ENCODE measurements around the gene ARHGAP24.

Gene ARHGAP24

GRCh38 chr4:85747882-85748491, 273.0 kb downstream of the ARHGAP24 start:
- no peak for DNase-seq

GRCh38 chr4:85748654-85749053, 273.7 kb downstream of the ARHGAP24 start:
- no peak for DNase-seq

- DNase-seq = no peak
Measured at GRCh38 chr4:85751866-85752265, 276.9 kb downstream of the ARHGAP24 start.

GRCh38 chr4:85755285-85755684, 280.3 kb downstream of the ARHGAP24 start:
- no peak for DNase-seq

- no peak for DNase-seq
Measured at GRCh38 chr4:85756938-85757337, 282.0 kb downstream of the ARHGAP24 start.

GRCh38 chr4:85759388-85759787, 284.4 kb downstream of the ARHGAP24 start:
- no peak for DNase-seq

GRCh38 chr4:85760511-85760910, 285.6 kb downstream of the ARHGAP24 start:
- DNase-seq = no peak

- no peak for DNase-seq
Measured at GRCh38 chr4:85761803-85762528, 287.0 kb downstream of the ARHGAP24 start.

GRCh38 chr4:85762529-85762871, 287.6 kb downstream of the ARHGAP24 start:
- DNase-seq = no peak

GRCh38 chr4:85763202-85763601, 288.3 kb downstream of the ARHGAP24 start:
- DNase-seq = no peak

GRCh38 chr4:85767649-85768048, 292.7 kb downstream of the ARHGAP24 start:
- DNase-seq = no peak

- DNase-seq = no peak
Measured at GRCh38 chr4:85769009-85769408, 294.1 kb downstream of the ARHGAP24 start.

GRCh38 chr4:85772470-85772869, 297.5 kb downstream of the ARHGAP24 start:
- DNase-seq = no peak

GRCh38 chr4:85773372-85773771, 298.4 kb downstream of the ARHGAP24 start:
- no peak for DNase-seq

- no peak for DNase-seq
Measured at GRCh38 chr4:85774000-85774399, 299.1 kb downstream of the ARHGAP24 start.

GRCh38 chr4:85774489-85774888, 299.5 kb downstream of the ARHGAP24 start:
- DNase-seq = no peak

- no peak for DNase-seq
Measured at GRCh38 chr4:85776096-85776495, 301.1 kb downstream of the ARHGAP24 start.

GRCh38 chr4:85776579-85776978, 301.6 kb downstream of the ARHGAP24 start:
- no peak for DNase-seq

- no peak for DNase-seq
Measured at GRCh38 chr4:85777908-85778631, 303.1 kb downstream of the ARHGAP24 start.

- no peak for DNase-seq
Measured at GRCh38 chr4:85778632-85779131, 303.7 kb downstream of the ARHGAP24 start.

- DNase-seq = no peak
Measured at GRCh38 chr4:85779165-85779564, 304.2 kb downstream of the ARHGAP24 start.

GRCh38 chr4:85780664-85781063, 305.7 kb downstream of the ARHGAP24 start:
- no peak for DNase-seq

GRCh38 chr4:85783483-85783882, 308.5 kb downstream of the ARHGAP24 start:
- DNase-seq = no peak

- DNase-seq = no peak
Measured at GRCh38 chr4:85783900-85784299, 308.9 kb downstream of the ARHGAP24 start.

Measured in effector CD8-positive, alpha-beta T cell (primary cell).